HG03039 (cell line): ENCODE results near the gene TNS4.

Experiments
- ATAC-seq: cut with Tn5 transposase; IDR thresholded peaks from one replicate; pipeline ENCODE4 v1.9.1; 2021; ENCODE audit warnings: mild to moderate bottlenecking, moderate library complexity; ENCODE audit not compliant: unreplicated experiment

TNS4 gene

DNA sequence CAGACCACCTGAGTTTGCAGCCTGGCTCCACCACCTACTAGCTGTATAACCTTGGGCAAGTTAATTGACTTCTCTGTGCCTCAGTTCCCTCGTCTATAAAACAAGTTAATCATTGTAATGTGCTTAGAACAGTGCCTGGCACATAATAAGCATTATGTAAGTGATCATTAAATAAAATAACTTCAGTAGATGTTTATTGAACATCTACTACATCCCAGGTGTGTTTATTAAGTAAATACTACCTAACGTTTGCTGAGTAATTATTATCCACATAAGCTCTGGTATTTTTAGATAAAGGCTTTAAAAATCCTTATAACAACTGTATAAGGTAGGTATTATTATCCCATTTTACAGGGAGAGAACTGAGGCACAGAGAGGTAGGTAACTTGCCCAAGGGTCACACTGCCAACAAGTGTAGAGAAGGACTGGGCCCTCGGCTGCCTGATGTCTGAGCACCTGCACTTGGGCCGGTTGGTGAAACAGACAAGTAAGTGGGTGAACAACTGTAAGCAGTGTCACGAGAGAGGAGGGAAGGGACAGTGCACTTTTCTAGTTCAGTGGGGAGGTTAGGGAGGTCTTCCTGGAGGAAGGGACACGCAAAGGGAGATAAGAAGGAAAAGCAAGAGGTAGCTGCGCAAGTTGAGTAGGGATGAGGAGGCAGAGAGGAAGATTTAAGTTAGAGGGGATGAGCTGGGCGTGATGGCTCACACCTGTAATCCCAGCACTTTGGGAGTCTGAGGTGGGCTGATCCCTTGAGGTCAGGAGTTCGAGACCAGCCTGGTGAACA lies 4.6 kb downstream of the TNS4 start:
- ATAC-seq, result no peak

DNA sequence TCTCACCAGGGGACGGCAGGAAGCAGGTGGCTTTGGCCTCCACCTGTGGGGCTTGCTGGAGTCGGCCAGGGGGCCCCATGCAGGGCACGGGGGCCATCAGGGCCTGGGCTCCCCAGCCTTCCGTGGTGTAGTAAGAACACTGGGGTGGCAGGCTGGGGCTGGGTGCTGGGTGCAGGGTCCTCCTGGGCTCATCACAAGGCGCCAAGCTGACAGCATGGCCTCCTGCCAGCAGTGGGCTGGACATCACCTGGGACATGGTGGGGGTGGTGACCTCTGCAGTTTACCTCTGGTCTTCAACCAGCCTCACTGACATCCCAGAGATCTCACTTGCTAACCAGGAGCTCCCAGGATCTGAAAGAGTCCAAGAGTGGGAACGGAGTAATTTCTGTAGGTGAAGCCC lies 5.3 kb downstream of the TNS4 start:
- ATAC-seq, result no peak

DNA sequence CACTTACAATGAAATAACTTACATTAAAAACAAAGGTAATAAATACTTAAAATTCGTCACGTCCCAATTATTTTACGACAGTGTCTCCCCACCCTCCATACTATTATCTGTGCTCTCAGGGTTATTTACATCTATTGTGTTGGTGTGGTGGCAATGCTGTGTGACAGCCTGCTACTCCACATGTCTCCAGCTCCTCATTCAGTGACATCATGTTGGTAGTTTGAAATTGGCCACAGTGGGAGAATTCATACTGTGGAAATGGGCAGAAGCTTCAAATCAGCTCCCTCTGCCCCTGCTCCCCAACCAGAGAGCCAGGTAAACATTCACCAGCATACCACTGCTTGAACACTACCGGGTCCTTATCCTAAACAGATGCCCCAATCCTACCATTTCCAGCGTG lies 6.3 kb downstream of the TNS4 start:
- ATAC-seq, result no peak

DNA sequence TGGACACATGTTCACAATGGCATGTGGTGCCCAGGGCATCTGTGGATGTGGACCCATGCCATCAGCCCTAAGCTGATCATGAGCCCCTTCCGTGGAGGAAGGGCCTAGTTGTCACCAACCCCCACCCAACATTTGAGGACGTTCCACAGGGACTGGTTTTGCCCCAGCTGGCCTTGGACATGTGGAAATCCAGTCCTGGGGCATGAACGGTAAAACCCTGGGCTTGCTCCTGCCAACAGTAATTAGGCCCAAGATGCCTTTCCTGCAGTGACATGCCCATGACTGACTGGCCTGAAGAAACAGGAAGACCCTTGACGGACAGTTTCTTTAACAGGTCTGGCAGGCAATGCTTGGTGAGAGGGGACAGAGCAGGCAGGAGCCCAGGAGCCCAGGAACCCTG lies 7.7 kb downstream of the TNS4 start:
- ATAC-seq, result no peak

DNA sequence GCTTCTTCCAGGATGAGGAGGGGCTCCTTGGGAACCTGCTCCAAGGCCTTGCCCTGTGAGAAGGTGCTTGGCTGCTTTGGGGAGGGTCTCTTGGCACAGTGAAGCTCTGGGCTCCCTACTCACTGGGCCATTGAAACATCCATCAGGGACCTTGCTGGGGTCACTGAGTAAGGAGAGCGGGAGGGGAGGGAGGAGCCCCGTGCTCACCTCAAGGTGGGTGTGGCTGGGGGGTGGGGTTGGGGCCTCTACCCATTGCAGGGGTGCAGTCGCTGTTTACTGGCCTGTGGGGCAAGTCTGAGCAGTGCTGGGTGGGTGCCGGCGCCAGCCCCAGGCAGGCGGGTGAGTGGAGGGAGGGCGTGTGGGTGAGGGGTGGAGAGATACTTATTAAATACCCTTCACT lies 9.9 kb downstream of the TNS4 start:
- no peak for ATAC-seq

DNA sequence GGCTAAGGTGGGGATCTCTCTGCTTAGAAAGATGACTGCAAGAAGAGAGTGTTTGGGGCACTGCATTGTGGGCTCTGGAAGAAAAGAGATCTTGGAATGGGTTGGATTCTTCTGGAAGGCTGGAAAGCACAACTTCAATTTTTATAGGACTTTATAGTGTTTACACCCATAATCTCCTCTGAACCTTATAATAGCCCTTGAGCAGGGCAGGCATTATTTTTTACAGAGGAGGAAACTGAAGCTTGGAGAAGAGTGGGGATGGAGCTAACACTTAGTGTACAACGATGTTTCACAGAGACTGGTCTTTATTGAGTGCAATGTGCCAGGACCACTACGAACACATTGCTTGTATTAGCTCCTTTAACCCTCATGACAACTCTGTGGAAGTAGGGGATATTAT lies 10.4 kb downstream of the TNS4 start:
- ATAC-seq, result no peak

DNA sequence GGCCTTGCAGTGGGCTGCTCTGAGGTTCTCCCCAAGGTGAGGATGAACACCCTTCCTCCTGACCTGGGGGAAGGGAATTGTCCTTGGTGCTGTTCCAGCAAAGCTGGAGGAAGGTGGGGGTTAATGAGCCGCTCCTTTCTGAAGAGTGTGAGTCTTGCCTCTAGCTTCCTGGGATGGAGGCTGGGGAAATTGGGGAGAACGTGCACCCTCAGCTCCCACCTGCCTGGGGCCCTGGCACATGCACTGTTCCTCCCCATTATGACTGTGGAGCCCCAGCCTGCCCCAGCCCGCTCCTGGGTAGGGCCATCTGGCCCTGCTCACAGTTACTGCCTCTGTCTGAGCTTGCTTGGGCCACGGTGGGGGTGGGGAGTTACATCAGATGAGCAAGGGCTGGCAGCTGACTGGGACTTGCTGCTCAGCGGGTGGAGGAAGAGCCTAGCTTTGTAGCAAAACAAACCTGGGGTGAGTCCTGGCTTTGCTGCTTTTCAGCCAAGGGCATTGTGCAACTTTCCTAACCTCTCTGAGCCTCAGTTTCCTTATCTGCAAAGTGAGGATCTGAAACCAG lies 11.1 kb downstream of the TNS4 start:
- ATAC-seq, result no peak

DNA sequence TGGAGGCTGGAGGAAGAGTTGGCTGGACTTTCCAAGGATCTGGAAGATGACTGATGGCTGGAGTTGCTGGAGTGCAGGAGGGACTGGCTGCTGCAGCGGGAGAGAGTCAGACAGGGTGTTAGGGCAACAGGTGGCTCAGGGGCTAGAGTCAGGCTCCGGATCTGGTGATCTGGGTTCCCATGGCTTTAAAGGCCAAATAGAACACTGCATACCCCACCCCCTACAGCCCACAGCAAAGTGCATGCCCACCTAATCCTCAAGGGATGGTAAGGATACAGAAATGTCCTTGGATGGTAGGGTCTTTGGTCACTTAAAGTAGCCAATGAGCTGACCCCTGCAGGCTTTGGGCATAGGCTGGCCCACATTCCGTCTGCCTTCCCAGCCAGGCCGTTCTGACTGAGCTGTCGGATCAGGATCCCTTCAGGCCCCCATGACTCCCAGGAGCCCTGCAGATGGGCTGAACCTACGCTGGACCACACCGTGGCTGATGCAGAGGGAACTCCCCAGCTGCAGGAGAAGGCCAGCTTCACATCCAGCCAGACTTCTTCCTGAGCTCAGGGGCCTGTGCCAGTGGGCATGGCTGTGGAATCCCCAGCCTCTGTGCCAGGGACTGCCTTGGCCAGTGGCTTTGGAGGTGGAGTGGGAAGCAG lies 13.9 kb downstream of the TNS4 start:
- no peak for ATAC-seq

DNA sequence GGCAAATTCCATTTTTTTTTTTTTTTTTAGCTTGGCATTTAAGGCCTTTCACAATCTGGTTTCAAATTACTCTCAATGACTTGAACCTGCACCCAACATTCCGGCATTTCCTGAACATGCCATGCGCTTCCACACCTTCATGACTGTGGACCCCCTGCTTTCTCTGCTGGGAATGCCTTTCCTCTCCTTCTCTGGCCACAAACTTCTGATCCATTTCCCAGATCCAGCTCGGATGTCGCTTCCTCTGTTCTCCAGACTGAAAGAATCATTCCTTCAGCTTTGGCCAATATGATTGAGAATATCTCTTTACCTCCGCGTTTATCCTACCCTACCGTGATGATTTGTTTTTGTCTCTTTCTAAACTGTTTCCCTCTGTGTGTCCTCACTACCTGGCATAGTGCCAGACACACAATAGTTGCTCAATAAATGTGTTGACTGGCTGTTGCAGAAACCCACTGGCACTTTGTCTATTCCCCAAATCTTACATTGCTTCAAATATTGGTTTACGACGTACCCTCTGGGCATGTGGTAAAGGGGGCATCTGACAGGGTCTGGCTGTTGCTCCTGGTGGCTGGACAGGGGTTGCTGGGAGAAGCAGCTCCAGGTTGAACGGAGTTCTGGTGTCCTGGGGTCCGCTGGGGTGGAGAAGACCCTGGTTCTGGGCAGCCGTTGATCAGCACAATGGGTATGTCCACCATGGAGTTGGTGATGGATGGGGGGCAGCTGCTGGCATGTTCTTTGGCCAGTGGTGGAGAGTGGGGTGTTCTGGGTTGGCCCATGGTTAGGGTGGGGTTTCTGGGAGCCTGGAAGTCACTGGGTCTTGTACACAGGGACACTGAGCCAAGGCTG lies 14.7 kb downstream of the TNS4 start:
- no peak for ATAC-seq

DNA sequence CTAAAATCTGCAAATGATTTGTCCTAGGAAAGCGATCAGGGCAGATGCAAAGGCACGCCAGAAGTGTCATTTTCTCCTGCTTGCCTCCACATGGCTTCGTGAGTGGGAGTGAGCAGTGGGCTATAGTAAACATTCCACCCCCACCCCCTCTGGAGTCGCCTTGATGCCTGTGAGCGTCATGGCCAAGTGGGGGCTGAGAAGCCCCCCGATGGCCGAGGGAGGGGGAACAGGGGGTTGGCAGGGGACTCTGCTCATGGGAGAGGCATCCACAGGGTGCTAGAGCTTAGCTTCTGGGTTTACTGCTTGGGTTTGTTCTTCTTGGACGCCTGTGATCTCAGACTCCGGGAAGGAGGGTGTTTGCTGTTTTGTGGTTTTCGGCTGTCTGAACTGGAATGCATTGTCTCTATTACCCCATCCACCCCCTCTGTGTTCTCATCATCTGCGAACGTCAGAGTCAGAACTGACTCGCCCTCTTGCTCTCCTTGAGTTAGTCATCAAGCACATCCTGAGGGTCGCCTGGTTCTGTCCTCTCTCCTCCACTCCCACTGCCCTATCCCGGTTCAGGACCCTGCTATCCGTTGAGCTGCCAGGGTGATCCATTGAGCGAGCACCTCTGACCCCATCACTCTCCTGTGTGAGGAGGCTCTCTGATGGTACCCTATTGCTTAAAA lies 15.4 kb downstream of the TNS4 start:
- no peak for ATAC-seq

DNA sequence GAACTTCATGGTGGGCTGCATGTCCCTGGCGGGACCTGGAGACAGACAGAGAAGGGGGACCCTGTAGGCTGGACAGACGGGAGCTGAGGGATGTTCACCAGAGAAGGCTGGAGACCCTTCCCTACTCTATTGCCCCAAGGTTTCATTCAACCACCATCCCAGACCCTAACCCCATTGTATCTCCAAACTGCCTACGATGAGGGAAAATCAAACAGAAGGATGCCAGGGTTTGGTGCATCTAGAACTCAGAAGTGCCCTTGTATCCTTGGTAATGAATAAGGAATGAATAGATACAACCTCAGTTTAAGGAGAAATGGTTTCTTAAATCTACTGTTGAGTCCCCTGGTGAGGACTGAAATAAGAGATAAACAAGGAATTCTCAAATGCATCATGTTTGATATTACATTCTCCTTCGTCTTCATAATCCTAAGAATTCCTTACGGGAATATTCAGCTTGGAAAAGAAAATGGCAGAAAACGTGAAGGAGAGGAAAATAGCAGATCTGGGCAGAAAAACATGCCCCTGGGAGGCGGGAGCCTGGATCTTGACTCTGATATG lies 16.4 kb downstream of the TNS4 start:
- ATAC-seq, result no peak

DNA sequence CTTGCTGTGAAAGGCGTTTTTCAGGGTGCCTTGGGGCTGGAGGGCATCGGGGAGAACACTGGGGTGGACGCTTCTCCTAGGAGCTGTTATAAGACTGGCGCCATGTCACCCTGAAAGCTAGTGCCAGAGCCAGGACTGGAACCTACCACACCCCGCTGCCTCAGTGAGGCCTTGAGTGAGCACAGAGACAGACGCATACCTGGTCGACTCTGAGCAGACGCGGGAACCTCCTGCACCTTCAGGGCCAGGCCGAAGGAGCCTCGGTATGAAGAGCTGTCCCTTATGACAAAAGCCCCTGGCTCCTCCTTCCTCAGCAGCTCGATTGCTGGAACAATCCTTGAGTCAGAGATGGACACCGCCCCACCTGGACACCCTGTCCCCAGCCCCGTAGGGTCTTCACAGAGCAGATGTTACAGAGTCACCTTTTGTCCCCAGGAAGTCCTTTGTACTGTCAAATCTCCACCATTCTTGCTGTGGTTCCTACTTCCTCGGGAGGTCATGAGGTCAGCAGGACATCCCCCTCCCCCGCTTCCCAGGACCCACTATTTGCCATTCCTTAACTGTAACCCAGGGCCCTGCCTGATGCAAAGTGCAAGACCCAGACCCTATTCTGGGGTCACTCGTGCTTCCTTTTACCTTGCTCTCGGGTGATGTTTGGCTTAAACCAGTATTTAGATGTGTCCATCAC lies 17.0 kb downstream of the TNS4 start:
- no peak for ATAC-seq

DNA sequence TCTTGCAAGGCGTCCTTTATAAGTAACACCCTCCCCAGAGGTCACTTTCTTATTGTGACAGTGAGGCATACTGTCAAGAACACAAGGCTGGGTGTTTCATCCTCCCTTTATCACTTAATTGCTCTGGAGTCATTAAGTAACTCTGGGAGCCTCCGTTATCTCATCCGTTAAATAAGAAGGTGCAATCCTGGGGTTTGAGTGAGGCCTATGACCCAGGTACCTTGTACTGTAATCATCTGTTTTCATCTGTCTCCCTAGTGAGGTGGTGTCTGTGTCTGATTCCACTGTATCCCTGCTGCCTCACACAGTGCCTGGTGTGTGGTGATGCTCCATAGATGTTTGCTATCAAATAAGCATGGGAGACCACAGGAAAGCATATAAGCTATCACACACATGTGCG lies 17.7 kb downstream of the TNS4 start:
- no peak for ATAC-seq

DNA sequence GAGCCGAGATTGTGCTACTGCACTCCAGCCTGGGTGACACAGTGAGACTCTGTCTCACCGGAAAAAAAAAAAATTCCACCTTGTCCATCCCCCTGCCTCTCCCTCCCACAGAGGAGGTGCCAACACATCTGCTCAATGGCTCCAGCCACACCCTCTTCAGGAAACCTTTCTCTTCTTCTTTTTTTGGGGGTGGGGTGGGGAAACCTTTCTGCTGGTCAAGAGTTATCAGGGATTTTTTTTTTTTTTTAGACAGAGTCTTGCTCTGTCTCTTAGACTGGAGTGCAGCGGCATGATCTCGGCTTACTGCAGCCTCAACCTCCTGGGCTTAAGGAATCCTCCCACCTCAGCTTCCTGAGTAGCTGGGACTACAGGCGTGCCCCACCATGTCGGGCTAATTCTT lies 18.7 kb downstream of the TNS4 start:
- no peak for ATAC-seq

DNA sequence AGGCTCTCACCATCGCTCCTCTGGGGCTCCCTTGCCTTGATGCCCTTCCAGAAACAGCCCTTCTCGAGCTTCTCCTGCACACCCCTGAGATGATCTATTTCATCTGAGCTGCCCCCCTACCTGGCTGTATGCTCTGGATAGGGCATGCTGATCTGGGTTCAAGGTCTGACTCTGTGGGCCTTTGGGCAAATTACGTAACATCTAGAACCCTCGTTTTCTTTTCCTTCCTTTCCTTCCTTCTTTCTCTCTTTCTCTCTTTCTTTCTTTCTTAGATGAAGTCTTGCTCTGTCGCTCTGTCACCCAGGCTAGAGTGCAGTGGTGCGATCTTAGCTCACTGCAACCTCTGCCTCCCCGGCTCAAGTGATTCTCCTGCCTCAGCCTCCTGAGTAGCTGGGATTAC lies 20.3 kb downstream of the TNS4 start:
- ATAC-seq, result no peak

DNA sequence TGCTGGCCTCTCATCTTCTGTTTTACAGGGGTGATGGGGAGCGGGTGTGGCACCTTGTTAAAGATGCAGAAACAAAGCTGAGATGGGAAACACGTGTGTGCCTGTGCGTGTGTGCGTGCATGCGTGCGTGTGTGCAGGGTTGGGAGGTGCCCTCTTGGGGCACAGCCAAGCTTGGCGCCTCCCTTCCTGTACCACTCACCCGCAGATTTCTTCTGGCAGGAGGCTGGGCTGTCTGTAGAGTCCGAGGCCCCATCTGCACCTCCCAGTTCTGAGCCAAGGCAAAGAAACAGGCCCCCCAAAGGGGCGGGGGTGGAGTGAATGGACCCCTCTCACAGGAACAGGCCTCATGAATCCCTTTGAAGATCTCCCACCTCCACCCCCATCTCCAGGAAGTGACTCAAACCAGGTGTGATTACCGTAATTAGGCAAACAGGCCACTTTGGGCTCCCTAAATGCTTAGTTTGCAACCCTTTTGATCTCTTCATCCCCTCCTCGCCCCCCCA lies 20.9 kb downstream of the TNS4 start:
- no peak for ATAC-seq

DNA sequence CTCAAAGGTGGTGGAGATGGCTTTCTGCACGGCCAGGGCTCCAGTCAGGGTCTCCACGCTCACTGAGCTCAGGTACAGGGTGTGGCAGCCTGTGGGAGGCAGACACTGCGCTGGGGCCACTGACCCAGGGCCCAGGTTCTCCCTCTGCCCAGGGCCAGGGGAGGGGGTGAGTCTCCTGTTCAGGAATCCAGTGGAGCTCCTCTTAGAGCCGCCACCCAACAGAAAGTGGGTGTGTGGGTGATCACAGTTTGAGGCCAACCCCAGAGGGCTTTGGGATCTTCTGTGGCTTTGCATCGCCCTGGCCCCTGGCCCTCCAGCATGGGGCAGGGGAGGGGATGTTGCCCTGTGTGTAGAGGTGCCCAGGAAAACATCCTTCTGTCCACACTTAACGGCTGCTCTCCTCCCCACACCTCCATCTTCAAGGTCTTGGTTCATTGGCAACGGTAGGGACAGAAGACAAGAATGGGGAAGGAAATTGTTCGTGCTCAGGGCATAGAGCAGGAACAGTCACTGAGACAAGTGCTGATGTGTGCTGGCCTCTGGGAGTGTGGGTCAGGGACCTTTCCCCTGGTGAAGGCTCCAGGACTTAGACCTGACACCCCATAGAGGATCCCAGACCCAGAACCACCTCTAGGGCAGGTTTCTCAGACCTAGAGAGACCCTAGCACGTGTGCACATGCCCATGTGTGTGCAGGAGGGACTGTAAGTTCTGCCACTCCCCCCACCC lies 21.5 kb downstream of the TNS4 start:
- ATAC-seq, result no peak

DNA sequence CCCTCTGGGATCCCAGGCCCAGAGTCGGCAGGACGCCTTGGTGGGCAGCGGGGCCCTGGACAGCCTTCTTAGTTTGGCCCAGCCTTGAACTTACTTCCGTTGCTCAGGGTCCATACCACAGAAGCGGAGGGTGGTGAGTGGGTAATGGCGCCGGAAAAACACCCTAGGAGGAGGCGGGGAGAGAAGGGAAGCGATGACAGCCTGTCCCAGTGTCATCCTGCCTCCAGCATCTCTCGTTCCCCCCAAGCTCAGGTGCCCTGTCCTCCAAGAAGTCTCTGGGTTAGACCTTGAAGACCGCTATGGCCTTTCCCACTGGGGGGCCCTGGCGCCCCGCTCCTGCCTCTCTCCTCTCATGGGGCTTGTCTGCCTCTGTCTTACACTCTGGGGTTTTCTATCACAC lies 22.9 kb downstream of the TNS4 start:
- ATAC-seq, result no peak

DNA sequence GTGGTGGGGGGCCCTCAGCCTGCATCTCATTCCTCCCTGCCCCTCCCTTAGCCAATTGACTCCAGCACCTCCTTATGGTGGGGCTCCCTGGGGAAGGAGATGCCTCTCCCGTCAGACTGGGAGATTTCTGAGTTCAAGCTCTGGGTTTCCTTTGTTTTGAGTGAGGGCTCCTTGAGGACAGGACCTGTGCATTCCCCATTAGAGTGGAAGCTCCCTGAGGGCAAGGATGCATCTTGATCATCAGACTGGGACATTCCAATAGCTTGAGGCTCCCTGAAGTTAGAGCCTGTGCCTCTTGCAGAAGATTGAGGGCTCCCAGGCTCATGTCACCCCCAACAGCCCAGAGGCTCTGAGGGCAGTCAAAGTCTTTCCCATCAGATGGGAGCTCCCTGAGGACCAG lies 23.6 kb downstream of the TNS4 start:
- no peak for ATAC-seq
